DMS153 treated with DMSO at 0.1 percent for 48 hours (cell line): ENCODE measurements around the gene ARHGEF28.

Source experiments
- DNase-seq: peaks from one replicate; lab custom pipeline; 2025; ENCODE audit not compliant: unreplicated experiment; lab: John Stamatoyannopoulos, UW

The ARHGEF28 gene

GRCh38 chr5:73815631-73816030 lies 189.6 kb downstream of the ARHGEF28 start:
- DNase-seq = no peak

GRCh38 chr5:73816656-73817420 lies 190.8 kb downstream of the ARHGEF28 start:
- DNase-seq = no peak

GRCh38 chr5:73818357-73818756 lies 192.4 kb downstream of the ARHGEF28 start:
- DNase-seq = no peak

GRCh38 chr5:73820326-73820725 lies 194.3 kb downstream of the ARHGEF28 start:
- no peak for DNase-seq

GRCh38 chr5:73821003-73821402 lies 195.0 kb downstream of the ARHGEF28 start:
- no peak for DNase-seq

- no peak for DNase-seq
Measured at GRCh38 chr5:73822278-73822988, 196.4 kb downstream of the ARHGEF28 start.

GRCh38 chr5:73822989-73823339 lies 197.0 kb downstream of the ARHGEF28 start:
- DNase-seq = peak; percentile 24

- DNase-seq = no peak
Measured at GRCh38 chr5:73823508-73823925, 197.5 kb downstream of the ARHGEF28 start.

GRCh38 chr5:73825199-73825598 lies 199.2 kb downstream of the ARHGEF28 start:
- no peak for DNase-seq

- no peak for DNase-seq
Measured at GRCh38 chr5:73825736-73826135, 199.7 kb downstream of the ARHGEF28 start.

GRCh38 chr5:73826301-73827105 lies 200.5 kb downstream of the ARHGEF28 start:
- DNase-seq = peak; percentile 0

GRCh38 chr5:73827106-73827450 lies 201.1 kb downstream of the ARHGEF28 start:
- DNase-seq = no peak

- no peak for DNase-seq
Measured at GRCh38 chr5:73828465-73828864, 202.5 kb downstream of the ARHGEF28 start.

GRCh38 chr5:73830646-73831045 lies 204.7 kb downstream of the ARHGEF28 start:
- DNase-seq = no peak

- no peak for DNase-seq
Measured at GRCh38 chr5:73831066-73831465, 205.1 kb downstream of the ARHGEF28 start.

GRCh38 chr5:73834693-73835092 lies 208.7 kb downstream of the ARHGEF28 start:
- DNase-seq = no peak

- no peak for DNase-seq
Measured at GRCh38 chr5:73835726-73836125, 209.7 kb downstream of the ARHGEF28 start.

GRCh38 chr5:73836607-73837006 lies 210.6 kb downstream of the ARHGEF28 start:
- no peak for DNase-seq

- DNase-seq = no peak
Measured at GRCh38 chr5:73838901-73839300, 212.9 kb downstream of the ARHGEF28 start.

- DNase-seq = no peak
Measured at GRCh38 chr5:73841641-73842040, 215.6 kb downstream of the ARHGEF28 start.

- no peak for DNase-seq
Measured at GRCh38 chr5:73844165-73844564, 218.2 kb downstream of the ARHGEF28 start.
